GM23248 (cell line): ENCODE results near the gene LCN6.

Experiments
- EZH2 ChIP-seq: fragments of 200-600 bp; sonication (generic); IDR thresholded peaks from 2 replicates; pipeline ENCODE4 v1.6.1; 2018; ENCODE audit warnings: antibody characterized with exemption, mild to moderate bottlenecking; ENCODE audit not compliant: insufficient read depth, poor library complexity, severe bottlenecking
- EZH2phosphoT487 ChIP-seq: fragments of 200-600 bp; sonication (generic); IDR thresholded peaks from 2 replicates; pipeline ENCODE4 v1.6.1; 2018; ENCODE audit warnings: antibody characterized with exemption, moderate library complexity, mild to moderate bottlenecking, low read depth; ENCODE audit not compliant: insufficient read depth

DNA sequence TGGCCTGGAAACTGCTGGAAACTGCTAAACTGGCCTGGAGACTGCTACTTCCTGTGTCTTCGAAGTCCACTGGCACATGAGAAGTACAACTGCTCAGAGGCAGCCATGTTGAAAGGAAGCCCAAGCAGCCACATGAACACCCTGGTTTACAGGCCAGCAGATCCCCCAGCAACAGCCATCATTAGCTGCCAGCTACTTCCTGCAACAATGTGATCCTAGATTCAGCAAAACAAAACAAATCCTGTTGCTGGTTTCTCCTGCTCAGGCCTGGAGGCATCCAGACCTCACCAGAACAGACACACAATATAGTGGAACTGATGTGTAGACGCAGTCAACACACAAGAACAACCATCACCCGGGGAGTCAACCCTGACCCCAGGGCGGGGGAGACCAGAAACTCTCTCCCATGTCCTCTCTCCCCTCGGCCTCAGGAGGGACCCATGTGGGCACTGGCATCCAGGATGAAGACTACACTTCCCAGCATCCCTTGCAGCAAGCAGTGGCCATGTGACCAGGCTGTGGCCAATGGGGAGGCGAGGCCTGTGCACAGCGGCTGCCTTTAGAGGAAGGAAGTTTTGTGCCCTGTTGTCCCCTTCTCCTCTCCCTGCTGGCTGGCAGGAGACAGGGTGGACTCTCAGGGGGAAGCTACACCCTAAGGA, 25.2 kb upstream of the LCN6 start:
- no peak for TF ChIP-seq EZH2phosphoT487
- TF ChIP-seq EZH2, result no peak
